CD4-positive, alpha-beta T cell (primary cell): Measurements from ENCODE around the gene KRT1. TPM values are rescaled to one million over a fixed set of nuclear protein-coding genes. Genes with fewer than 3 reads are reported as not detected.

Experiments
- ATAC-seq: fragments of 200-7000 bp; cut with Tn5 transposase; one replicate; pipeline ENCODE4 v1.10.0; 2022; ENCODE audit warnings: mild to moderate bottlenecking; ENCODE audit not compliant: poor library complexity
- CTCF ChIA-PET: fragments of 350-600 bp; sonication (Branson Sonifier 250); formaldehyde crosslinking; loops from one replicate; lab custom pipeline; 2021; ENCODE audit warnings: antibody characterized with exemption, inconsistent platforms; lab: Charles Lee
- POLR2A ChIA-PET: fragments of 350-600 bp; sonication (Branson Sonifier 250); formaldehyde crosslinking; loops from one replicate; lab custom pipeline; 2021; ENCODE audit warnings: antibody characterized with exemption, inconsistent platforms; lab: Charles Lee
- DNase-seq, 14 experiments: peaks; one replicate each; pipeline ENCODE4 v3.0.0-alpha.2; 2013 to 2020; ENCODE audit warnings: mixed read lengths in 2 of 14
- H3K27ac ChIP-seq, 2 donors: one replicate each; pipeline versions ENCODE4 v1.5.1 to v1.7.0; 2013; ENCODE audit warnings: low read length in 2 of 2, low read depth in 1 of 2, mild to moderate bottlenecking in 1 of 2
- H3K27me3 ChIP-seq, 2 experiments: 1 replicate in 1 of 2; 2 replicates in 1 of 2; pipeline versions ENCODE4 v1.6.1 to v1.7.0; 2013; ENCODE audit warnings: low read length in 2 of 2, control low read depth in 1 of 2, mild to moderate bottlenecking in 1 of 2, moderate library complexity in 1 of 2; ENCODE audit not compliant: insufficient read depth in 2 of 2, control insufficient read depth in 1 of 2
- H3K36me3 ChIP-seq: one replicate; pipeline ENCODE4 v1.6.1; 2013; ENCODE audit warnings: low read length, control low read depth; ENCODE audit not compliant: insufficient read depth
- H3K4me1 ChIP-seq: one replicate; pipeline ENCODE4 v1.6.1; 2013; ENCODE audit warnings: low read length, control low read depth; ENCODE audit not compliant: insufficient read depth
- H3K4me3 ChIP-seq: one replicate; pipeline ENCODE4 v1.5.1; 2013; ENCODE audit warnings: mild to moderate bottlenecking, low read length, moderate library complexity
- H3K9me3 ChIP-seq, 2 experiments: 1 replicate in 1 of 2; 2 replicates in 1 of 2; pipeline versions ENCODE4 v1.6.1 to v1.7.0; 2013; ENCODE audit warnings: low read length in 2 of 2, mild to moderate bottlenecking in 2 of 2, control low read depth in 1 of 2, moderate library complexity in 1 of 2; ENCODE audit not compliant: control insufficient read depth in 1 of 2, insufficient read depth in 1 of 2
- H3K27ac Mint-ChIP-seq: one replicate; pipeline ENCODE4 v1.8.0; 2020; ENCODE audit warnings: mixed read lengths
- H3K27me3 Mint-ChIP-seq: one replicate; pipeline ENCODE4 v1.8.0; 2021; ENCODE audit warnings: mixed read lengths
- H3K36me3 Mint-ChIP-seq: one replicate; pipeline ENCODE4 v1.8.0; 2021; ENCODE audit warnings: low read depth, mixed read lengths
- H3K4me1 Mint-ChIP-seq: one replicate; pipeline ENCODE4 v1.8.0; 2021; ENCODE audit warnings: low read depth, mixed read lengths
- H3K4me3 Mint-ChIP-seq: one replicate; pipeline ENCODE4 v1.8.0; 2020; ENCODE audit warnings: mild to moderate bottlenecking, mixed read lengths
- H3K9me3 Mint-ChIP-seq: one replicate; pipeline ENCODE4 v1.8.0; 2020; ENCODE audit warnings: mixed read lengths
- intact Hi-C, 2 experiments: fragments of 100-400 bp; cut with DNase I in 1 of 2; cut with micrococcal nuclease in 1 of 2; formaldehyde crosslinking; loops; one replicate each; pipeline versions ENCODE4 v1.15.1 to v1.9.0; 2023 to 2025; cut with DNase I, micrococcal nuclease
- total RNA-seq, 174 experiments: library from RNA in 2 of 174; stranded (reverse) in 2 of 174; gene quantifications; one replicate each; pipeline ENCODE4 v1.2.3 and lab custom pipeline; 2021 to 2026
- TF ChIP-seq, protein P1 (sequence below): fragments of 200-600 bp; IDR thresholded peaks from one replicate; pipeline ENCODE4 v1.8.0; 2022; ENCODE audit warnings: antibody characterized with exemption, mild to moderate bottlenecking

Gene KRT1
- total RNA-seq, 2 experiments from 2014 or later: 3.9 to 4.0 TPM

DNA sequence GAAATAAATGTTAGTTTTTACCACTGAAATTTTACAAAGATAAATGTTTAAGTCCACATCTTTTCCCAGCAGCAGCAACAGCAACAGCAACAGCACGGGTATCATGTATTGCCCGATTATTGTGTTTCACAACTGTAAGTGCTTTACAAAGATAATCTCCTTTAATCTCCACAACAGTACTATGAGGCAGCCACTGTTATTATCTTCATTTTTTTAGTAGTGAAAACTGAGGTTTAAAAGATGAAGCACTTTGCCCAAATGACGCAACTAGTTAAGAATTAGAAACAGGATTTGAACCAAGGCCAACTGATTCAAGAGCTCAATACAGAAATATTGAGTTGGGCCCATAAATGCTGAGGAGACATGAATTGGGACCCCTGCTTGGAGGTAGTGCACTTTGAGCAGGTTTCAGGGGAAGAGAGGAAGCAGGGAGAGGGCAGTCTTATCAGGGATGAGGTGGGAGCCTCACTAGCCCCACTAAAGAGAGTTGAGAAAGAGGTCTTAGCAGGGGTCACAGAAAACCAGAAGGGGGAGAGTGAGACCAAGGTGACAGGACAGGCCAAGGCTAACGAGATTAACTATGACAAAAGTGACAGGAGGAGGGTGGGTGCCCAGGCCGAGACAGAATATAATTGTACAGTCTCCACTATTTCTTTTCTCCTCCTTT lies 43.5 kb downstream of the KRT1 start:
- Mint-ChIP-seq H3K4me3 (no peak overlapping the region), H3K36me3 (no peaks in the 10 kb centered on the region), H3K4me1 (peaks cover 53% of the 10 kb centered on the region), H3K27me3 (no peaks in the 10 kb centered on the region), H3K9me3 (no peaks in the 10 kb centered on the region), H3K27ac (no peak overlapping the region)
- CTCF ChIA-PET: no interaction called here
- Histone ChIP-seq H3K9me3 (no peaks in the 10 kb centered on the region), H3K27ac (no peak overlapping the region), H3K4me3 (no peak overlapping the region), H3K27me3 (no peaks in the 10 kb centered on the region), H3K36me3 (no peaks in the 10 kb centered on the region), H3K4me1 (peaks cover 34% of the 10 kb centered on the region)
- intact Hi-C loops: no loop called here
- POLR2A ChIA-PET: interaction anchor here (0.6 kb wide), 1 partner anchor 32 kb away, joined by 3 read pairs; no protein-coding TSS in a partner anchor
- DNase-seq: no peak
- no peak for ATAC-seq
- TF ChIP-seq, protein P1, sequence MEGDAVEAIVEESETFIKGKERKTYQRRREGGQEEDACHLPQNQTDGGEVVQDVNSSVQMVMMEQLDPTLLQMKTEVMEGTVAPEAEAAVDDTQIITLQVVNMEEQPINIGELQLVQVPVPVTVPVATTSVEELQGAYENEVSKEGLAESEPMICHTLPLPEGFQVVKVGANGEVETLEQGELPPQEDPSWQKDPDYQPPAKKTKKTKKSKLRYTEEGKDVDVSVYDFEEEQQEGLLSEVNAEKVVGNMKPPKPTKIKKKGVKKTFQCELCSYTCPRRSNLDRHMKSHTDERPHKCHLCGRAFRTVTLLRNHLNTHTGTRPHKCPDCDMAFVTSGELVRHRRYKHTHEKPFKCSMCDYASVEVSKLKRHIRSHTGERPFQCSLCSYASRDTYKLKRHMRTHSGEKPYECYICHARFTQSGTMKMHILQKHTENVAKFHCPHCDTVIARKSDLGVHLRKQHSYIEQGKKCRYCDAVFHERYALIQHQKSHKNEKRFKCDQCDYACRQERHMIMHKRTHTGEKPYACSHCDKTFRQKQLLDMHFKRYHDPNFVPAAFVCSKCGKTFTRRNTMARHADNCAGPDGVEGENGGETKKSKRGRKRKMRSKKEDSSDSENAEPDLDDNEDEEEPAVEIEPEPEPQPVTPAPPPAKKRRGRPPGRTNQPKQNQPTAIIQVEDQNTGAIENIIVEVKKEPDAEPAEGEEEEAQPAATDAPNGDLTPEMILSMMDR: no peak

DNA sequence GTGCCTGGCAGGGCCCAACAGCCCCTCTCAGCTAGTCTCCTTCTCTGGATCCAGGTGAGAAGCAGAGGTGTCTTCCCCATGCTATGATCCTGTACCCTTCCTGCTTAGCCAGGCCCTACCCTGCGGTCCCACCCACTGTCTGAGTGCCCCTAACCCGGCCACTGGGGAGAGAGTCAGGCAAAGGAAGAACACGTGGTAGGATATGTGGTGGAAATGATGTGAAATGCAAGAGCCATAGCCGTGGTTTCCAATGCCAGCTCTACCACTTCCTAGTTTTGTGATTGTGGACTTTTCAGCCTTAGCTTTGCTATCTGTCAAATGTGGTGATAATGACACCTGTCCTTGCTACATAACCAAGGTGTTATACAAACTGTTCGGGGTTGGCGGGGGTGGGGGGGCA lies 44.0 kb downstream of the KRT1 start:
- no peaks in the 10 kb centered on the region for H3K27me3 Mint-ChIP-seq
- peak in 1 of 14 experiments; percentile 33 for DNase-seq
- no peaks in the 10 kb centered on the region for H3K36me3 Mint-ChIP-seq
- POLR2A ChIA-PET: interaction anchor here (0.6 kb wide), 1 partner anchor 31 kb away, joined by 3 read pairs; no protein-coding TSS in a partner anchor
- intact Hi-C loops: no loop called here
- no peaks in the 10 kb centered on the region for H3K9me3 Mint-ChIP-seq
- Histone ChIP-seq H3K9me3 (no peaks in the 10 kb centered on the region), H3K36me3 (no peaks in the 10 kb centered on the region), H3K4me1 (peaks cover 39% of the 10 kb centered on the region), H3K27me3 (no peaks in the 10 kb centered on the region), H3K27ac (no peak overlapping the region), H3K4me3 (no peak overlapping the region)
- H3K27ac Mint-ChIP-seq: no peak overlapping the region
- TF ChIP-seq, protein P1: no peak
- CTCF ChIA-PET: no interaction called here
- H3K4me3 Mint-ChIP-seq: no peak overlapping the region
- ATAC-seq: no peak
- peaks cover 52% of the 10 kb centered on the region for H3K4me1 Mint-ChIP-seq

DNA sequence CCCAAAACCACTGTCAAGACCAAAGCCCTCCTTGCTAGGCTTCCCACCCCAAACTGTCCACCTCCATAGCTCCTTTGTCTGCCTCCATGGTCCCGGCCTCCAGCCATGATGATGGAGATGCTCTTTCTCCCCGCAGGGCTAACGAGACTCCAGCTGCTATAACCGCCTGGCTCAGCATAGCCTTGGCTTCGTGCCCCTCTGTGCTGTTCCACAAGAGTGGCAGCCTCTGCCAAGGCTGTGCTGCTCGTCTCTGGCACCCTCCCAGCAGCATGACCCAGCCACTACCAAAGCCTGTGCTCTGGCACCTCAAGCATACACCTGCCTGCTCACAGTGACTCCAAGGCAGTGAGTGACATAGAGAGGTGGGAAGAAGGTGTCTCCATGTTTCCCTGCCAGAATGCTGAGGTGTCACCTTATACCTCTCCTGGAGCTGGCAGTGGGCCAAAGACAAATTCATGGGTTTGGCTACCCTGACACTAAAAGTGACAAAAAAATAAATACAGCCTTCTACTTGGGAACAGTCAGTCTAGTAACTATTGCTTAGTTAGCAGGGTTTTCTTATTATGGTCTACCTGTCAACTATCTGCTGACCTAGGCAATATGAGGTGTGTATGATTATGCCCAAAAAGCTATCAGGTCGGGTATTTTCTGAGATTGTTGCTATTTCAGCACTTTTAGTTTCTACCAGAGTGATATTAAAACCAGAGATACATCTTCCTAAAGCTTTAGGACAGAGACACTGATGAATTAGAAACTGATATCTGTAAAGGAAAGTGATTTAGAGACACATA lies 45.7 kb downstream of the KRT1 start:
- no peaks in the 10 kb centered on the region for H3K36me3 ChIP-seq
- H3K4me3 Mint-ChIP-seq: peak overlapping the region; percentile 30
- no peak for DNase-seq
- H3K9me3 Mint-ChIP-seq: no peaks in the 10 kb centered on the region
- intact Hi-C loops: no loop called here
- ChIA-PET CTCF (no interaction called here), POLR2A (interaction anchor here (1.2 to 3.1 kb wide), 6 partner anchors 11 to 240 kb away, joined by 3 to 27 read pairs (median 6); no protein-coding TSS in a partner anchor)
- H3K27me3 Mint-ChIP-seq: no peaks in the 10 kb centered on the region
- peaks cover 66% of the 10 kb centered on the region for H3K4me1 Mint-ChIP-seq
- H3K4me3 ChIP-seq: no peak overlapping the region
- ATAC-seq: no peak
- peaks cover 5% of the 10 kb centered on the region for H3K36me3 Mint-ChIP-seq
- H3K4me1 ChIP-seq: peaks cover 55% of the 10 kb centered on the region
- no peaks in the 10 kb centered on the region for H3K9me3 ChIP-seq
- H3K27ac Mint-ChIP-seq: peak overlapping the region; percentile 89
- H3K27ac ChIP-seq: no peak overlapping the region
- no peaks in the 10 kb centered on the region for H3K27me3 ChIP-seq
- TF ChIP-seq, protein P1: no peak
